ENCODE data around the gene ANKMY1. TPM values are rescaled to one million over a fixed set of nuclear protein-coding genes. Genes with fewer than 3 reads are reported as not detected.
A peak's percentile ranks its signal among the peaks of the same experiment; 100 is the strongest.

Gene ANKMY1
- total and polyA plus RNA-seq, 2 of the 13 experiments (the other 11 are each of a cell fraction or from before 2014, with no cell fraction given): 11.7 to 18.8 TPM

DNA sequence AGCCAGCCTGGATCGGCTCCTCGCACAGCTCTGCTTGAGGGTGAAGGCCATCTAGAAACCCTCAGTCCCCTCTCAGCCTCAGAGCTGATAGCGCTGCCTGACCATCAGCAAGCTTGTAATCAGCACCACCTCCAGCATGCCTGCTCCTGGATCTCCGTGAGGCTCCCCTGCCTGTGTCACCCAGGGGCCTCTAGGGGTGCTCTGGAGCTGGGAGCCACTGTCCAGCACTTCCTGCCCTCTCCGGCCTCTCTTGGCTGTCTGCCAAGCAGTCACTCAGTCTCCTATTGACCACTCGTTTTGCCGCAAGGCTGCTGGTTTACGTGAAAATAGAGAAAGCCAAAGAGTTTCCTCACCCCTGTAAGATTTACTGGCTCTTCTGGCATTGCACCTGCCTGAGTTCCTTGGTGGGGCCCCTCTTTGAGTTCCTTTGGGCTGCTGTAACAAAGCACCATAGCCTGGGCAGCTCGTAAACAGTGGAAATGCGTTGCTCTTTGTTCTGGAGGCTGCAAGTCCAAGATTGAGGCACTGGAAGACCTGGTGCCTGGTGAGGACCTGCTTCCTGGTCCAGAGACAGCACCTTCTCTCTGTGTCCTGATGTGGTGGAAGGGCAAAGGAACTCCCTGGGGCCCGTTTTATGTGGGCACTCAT lies 46.6 kb upstream of the ANKMY1 start (continued):
- TF ChIP-seq, protein P1, sequence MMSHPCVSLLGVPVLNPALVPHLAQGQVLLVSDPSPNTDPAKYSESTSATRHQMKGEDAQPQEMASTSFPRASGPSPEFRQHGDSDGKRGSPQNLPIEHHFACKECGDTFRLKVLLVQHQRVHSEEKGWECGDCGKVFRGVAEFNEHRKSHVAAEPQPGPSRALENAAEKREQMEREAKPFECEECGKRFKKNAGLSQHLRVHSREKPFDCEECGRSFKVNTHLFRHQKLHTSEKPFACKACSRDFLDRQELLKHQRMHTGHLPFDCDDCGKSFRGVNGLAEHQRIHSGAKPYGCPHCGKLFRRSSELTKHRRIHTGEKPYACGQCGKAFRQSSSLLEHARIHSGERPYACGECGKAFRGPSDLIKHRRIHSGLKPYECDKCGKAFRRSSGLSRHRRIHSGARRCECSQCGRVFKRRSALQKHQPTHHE (CRISPR knock-in tag; IDR thresholded peaks at IDR 0.05; ENCODE audit: borderline replicate concordance): no peak
- TF ChIP-seq PHF20 (CRISPR knock-in tag; IDR thresholded peaks at IDR 0.05): peak; percentile 65
- TF ChIP-seq, protein P2, sequence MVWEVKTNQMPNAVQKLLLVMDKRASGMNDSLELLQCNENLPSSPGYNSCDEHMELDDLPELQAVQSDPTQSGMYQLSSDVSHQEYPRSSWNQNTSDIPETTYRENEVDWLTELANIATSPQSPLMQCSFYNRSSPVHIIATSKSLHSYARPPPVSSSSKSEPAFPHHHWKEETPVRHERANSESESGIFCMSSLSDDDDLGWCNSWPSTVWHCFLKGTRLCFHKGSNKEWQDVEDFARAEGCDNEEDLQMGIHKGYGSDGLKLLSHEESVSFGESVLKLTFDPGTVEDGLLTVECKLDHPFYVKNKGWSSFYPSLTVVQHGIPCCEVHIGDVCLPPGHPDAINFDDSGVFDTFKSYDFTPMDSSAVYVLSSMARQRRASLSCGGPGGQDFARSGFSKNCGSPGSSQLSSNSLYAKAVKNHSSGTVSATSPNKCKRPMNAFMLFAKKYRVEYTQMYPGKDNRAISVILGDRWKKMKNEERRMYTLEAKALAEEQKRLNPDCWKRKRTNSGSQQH (CRISPR knock-in tag; IDR thresholded peaks at IDR 0.05; ENCODE audit: low read depth): no peak
- TF ChIP-seq, protein P3, sequence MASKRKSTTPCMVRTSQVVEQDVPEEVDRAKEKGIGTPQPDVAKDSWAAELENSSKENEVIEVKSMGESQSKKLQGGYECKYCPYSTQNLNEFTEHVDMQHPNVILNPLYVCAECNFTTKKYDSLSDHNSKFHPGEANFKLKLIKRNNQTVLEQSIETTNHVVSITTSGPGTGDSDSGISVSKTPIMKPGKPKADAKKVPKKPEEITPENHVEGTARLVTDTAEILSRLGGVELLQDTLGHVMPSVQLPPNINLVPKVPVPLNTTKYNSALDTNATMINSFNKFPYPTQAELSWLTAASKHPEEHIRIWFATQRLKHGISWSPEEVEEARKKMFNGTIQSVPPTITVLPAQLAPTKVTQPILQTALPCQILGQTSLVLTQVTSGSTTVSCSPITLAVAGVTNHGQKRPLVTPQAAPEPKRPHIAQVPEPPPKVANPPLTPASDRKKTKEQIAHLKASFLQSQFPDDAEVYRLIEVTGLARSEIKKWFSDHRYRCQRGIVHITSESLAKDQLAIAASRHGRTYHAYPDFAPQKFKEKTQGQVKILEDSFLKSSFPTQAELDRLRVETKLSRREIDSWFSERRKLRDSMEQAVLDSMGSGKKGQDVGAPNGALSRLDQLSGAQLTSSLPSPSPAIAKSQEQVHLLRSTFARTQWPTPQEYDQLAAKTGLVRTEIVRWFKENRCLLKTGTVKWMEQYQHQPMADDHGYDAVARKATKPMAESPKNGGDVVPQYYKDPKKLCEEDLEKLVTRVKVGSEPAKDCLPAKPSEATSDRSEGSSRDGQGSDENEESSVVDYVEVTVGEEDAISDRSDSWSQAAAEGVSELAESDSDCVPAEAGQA (IDR thresholded peaks at IDR 0.05; ENCODE audit: low read depth): no peak; the same call in 1 of the 2 replicates
- TF ChIP-seq, protein P3 (CRISPR knock-in tag; IDR thresholded peaks at IDR 0.05; ENCODE audit: borderline replicate concordance): no peak
- TF ChIP-seq AGO2 (optimal IDR thresholded peaks at IDR 0.05; ENCODE audit: low read depth, low read length): no peak
- TF ChIP-seq ZNF720 (CRISPR knock-in tag; IDR thresholded peaks at IDR 0.05): no peak
- TF ChIP-seq, protein P4, sequence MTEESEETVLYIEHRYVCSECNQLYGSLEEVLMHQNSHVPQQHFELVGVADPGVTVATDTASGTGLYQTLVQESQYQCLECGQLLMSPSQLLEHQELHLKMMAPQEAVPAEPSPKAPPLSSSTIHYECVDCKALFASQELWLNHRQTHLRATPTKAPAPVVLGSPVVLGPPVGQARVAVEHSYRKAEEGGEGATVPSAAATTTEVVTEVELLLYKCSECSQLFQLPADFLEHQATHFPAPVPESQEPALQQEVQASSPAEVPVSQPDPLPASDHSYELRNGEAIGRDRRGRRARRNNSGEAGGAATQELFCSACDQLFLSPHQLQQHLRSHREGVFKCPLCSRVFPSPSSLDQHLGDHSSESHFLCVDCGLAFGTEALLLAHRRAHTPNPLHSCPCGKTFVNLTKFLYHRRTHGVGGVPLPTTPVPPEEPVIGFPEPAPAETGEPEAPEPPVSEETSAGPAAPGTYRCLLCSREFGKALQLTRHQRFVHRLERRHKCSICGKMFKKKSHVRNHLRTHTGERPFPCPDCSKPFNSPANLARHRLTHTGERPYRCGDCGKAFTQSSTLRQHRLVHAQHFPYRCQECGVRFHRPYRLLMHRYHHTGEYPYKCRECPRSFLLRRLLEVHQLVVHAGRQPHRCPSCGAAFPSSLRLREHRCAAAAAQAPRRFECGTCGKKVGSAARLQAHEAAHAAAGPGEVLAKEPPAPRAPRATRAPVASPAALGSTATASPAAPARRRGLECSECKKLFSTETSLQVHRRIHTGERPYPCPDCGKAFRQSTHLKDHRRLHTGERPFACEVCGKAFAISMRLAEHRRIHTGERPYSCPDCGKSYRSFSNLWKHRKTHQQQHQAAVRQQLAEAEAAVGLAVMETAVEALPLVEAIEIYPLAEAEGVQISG (CRISPR knock-in tag; IDR thresholded peaks at IDR 0.05): peak; percentile 99
- TF ChIP-seq RNF2 (conservative IDR thresholded peaks at IDR 0.05; ENCODE audit: low read depth): 0 out of 2 replicates have a peak, but pooled peaks have one; percentile 52
- TF ChIP-seq ZFP62 (CRISPR knock-in tag; IDR thresholded peaks at IDR 0.05): no peak
- no peak for TF ChIP-seq ZNF382 (CRISPR knock-in tag; IDR thresholded peaks at IDR 0.05; ENCODE audit: borderline replicate concordance)
- no peak for TF ChIP-seq ZNF30 (CRISPR knock-in tag; IDR thresholded peaks at IDR 0.05)
- TF ChIP-seq ZNF44 (CRISPR knock-in tag; IDR thresholded peaks at IDR 0.05): peak; percentile 85; the same call in 1 of the 2 replicates
- no peak for TF ChIP-seq GTF2F1 (IDR thresholded peaks at IDR 0.05; ENCODE audit: low read length)
- TF ChIP-seq ARNTL (CRISPR knock-in tag; IDR thresholded peaks at IDR 0.05): no peak; the same call in 1 of the 2 replicates
- TF ChIP-seq, protein P5, sequence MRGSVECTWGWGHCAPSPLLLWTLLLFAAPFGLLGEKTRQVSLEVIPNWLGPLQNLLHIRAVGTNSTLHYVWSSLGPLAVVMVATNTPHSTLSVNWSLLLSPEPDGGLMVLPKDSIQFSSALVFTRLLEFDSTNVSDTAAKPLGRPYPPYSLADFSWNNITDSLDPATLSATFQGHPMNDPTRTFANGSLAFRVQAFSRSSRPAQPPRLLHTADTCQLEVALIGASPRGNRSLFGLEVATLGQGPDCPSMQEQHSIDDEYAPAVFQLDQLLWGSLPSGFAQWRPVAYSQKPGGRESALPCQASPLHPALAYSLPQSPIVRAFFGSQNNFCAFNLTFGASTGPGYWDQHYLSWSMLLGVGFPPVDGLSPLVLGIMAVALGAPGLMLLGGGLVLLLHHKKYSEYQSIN (CRISPR knock-in tag; IDR thresholded peaks at IDR 0.05; ENCODE audit: borderline replicate concordance): no peak
- TF ChIP-seq ZNF432 (CRISPR knock-in tag; IDR thresholded peaks at IDR 0.05; ENCODE audit: borderline replicate concordance): no peak

All from HepG2 (cell line).